Measurements from ENCODE around the gene HNRNPA3. TPM values are rescaled to one million over a fixed set of nuclear protein-coding genes. Genes with fewer than 3 reads are reported as not detected.

The HNRNPA3 gene
- total and polyA plus RNA-seq, 2 of the 13 experiments (the other 11 are each of a cell fraction or from before 2014, with no cell fraction given): 73.3 to 97.7 TPM

GRCh38 chr2:177264693-177265587 lies 52.3 kb downstream of the HNRNPA3 start, which contains the start of gene NFE2L2 (continued):
- TF ChIP-seq, protein P1, sequence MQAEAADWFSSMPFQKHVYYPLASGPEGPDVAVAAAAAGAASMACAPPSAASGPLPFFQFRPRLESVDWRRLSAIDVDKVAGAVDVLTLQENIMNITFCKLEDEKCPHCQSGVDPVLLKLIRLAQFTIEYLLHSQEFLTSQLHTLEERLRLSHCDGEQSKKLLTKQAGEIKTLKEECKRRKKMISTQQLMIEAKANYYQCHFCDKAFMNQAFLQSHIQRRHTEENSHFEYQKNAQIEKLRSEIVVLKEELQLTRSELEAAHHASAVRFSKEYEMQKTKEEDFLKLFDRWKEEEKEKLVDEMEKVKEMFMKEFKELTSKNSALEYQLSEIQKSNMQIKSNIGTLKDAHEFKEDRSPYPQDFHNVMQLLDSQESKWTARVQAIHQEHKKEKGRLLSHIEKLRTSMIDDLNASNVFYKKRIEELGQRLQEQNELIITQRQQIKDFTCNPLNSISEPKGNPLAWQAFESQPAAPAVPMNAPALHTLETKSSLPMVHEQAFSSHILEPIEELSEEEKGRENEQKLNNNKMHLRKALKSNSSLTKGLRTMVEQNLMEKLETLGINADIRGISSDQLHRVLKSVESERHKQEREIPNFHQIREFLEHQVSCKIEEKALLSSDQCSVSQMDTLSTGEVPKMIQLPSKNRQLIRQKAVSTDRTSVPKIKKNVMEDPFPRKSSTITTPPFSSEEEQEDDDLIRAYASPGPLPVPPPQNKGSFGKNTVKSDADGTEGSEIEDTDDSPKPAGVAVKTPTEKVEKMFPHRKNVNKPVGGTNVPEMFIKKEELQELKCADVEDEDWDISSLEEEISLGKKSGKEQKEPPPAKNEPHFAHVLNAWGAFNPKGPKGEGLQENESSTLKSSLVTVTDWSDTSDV (CRISPR knock-in tag; IDR thresholded peaks at IDR 0.05): no peak
- TF ChIP-seq RXRA (CRISPR knock-in tag; IDR thresholded peaks at IDR 0.05) (peak; percentile 96), ZNF83 (CRISPR knock-in tag; IDR thresholded peaks at IDR 0.05; ENCODE audit: borderline replicate concordance) (0 out of 2 replicates have a peak, but pooled peaks have one; percentile 21), ZNF691 (CRISPR knock-in tag; IDR thresholded peaks at IDR 0.05; ENCODE audit: borderline replicate concordance, low read depth) (no peak; the same call in 1 of the 2 replicates), CREM (IDR thresholded peaks at IDR 0.05) (peak; percentile 96), CREM (CRISPR knock-in tag; IDR thresholded peaks at IDR 0.05) (no peak), ZNF782 (CRISPR knock-in tag; IDR thresholded peaks at IDR 0.05; ENCODE audit: borderline replicate concordance) (0 out of 2 replicates have a peak, but pooled peaks have one; percentile 15), ZNF781 (CRISPR knock-in tag; IDR thresholded peaks at IDR 0.05; ENCODE audit: borderline replicate concordance, not compliant biosample characterization) (peak; percentile 88), ZNF75D (CRISPR knock-in tag; IDR thresholded peaks at IDR 0.05; ENCODE audit: borderline replicate concordance) (0 out of 2 replicates have a peak, but pooled peaks have one; percentile 18), ZNF816 (CRISPR knock-in tag; IDR thresholded peaks at IDR 0.05; ENCODE audit: borderline replicate concordance) (peak; percentile 19), ZNF446 (CRISPR knock-in tag; IDR thresholded peaks at IDR 0.05) (no peak), ZNF34 (CRISPR knock-in tag; IDR thresholded peaks at IDR 0.05; ENCODE audit: borderline replicate concordance) (peak; percentile 56), REST (IDR thresholded peaks at IDR 0.05; ENCODE audit: borderline replicate concordance in 1 of 2, low read depth in 1 of 2, low read length in 2 of 2) (peak in 1 of 2 experiments; percentile 63), ZNF496 (CRISPR knock-in tag; IDR thresholded peaks at IDR 0.05; ENCODE audit: insufficient replicate concordance) (no peak), HOXA5 (CRISPR knock-in tag; IDR thresholded peaks at IDR 0.05) (peak; percentile 89), CHCHD3 (CRISPR knock-in tag; IDR thresholded peaks at IDR 0.05) (peak; percentile 12; the same call in 1 of the 2 replicates)
- TF ChIP-seq, protein P2, sequence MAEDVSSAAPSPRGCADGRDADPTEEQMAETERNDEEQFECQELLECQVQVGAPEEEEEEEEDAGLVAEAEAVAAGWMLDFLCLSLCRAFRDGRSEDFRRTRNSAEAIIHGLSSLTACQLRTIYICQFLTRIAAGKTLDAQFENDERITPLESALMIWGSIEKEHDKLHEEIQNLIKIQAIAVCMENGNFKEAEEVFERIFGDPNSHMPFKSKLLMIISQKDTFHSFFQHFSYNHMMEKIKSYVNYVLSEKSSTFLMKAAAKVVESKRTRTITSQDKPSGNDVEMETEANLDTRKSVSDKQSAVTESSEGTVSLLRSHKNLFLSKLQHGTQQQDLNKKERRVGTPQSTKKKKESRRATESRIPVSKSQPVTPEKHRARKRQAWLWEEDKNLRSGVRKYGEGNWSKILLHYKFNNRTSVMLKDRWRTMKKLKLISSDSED (CRISPR knock-in tag; IDR thresholded peaks at IDR 0.05): no peak

Measured in HepG2 (cell line).